ENCODE data around the gene LMNTD1. TPM values are rescaled to one million over a fixed set of nuclear protein-coding genes. Genes with fewer than 3 reads are reported as not detected.

Gene LMNTD1
- total RNA-seq, 1 experiment from 2014 or later: not detected

DNA sequence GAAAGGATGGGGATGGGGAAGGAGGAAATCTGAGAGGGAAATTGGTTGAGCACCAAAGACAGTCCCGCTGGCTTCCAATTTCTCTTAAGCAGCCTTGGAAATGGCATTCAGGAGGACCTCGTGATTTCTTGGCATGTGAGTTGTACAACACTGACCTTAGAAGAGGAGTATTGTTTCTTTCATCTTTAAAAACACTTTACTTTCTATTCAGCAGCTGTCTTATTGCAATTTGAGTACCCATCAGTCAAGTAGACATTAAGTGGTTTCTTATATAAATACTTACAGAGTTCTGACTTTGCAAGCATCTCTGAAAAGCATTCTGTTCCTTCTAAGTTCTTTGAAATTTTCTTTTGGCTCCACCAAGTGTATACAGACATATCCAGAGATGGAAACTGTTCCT is 83.2 kb downstream of the LMNTD1 start:
- Histone ChIP-seq H3K4me1 (replicated peaks; ENCODE audit: insufficient read depth) (no peaks in the 10 kb centered on the region), H3K27ac (no peak overlapping the region), H3K36me3 (ENCODE audit: low read depth) (no peaks in the 10 kb centered on the region), H3K79me2 (ENCODE audit: low read depth) (no peaks in the 10 kb centered on the region), H3K4me3 (no peak overlapping the region), H4K20me1 (ENCODE audit: insufficient read depth) (no peaks in the 10 kb centered on the region), H2AFZ (no peak overlapping the region), H3K27me3 (ENCODE audit: insufficient read depth, low read depth) (no peaks in the 10 kb centered on the region), H3K9me2 (ENCODE audit: insufficient read depth) (no peaks in the 10 kb centered on the region), H3K4me2 (no peak overlapping the region), H3K9me3 (ENCODE audit: insufficient read depth, low read depth) (no peaks in the 10 kb centered on the region; the same call in 1 of the 2 replicates), H3F3A (ENCODE audit: insufficient read depth, low read depth) (no peaks in the 10 kb centered on the region)
- POLR2A ChIA-PET (ENCODE audit: unreplicated experiment): no interaction called here
- no peak for DNase-seq
- intact Hi-C loops (cut with micrococcal nuclease; ENCODE audit: unreplicated experiment): no loop called here
- no peak for TF ChIP-seq EZH2 (IDR thresholded peaks at IDR 0.05; ENCODE audit: low read depth)
- TF ChIP-seq, protein P1, sequence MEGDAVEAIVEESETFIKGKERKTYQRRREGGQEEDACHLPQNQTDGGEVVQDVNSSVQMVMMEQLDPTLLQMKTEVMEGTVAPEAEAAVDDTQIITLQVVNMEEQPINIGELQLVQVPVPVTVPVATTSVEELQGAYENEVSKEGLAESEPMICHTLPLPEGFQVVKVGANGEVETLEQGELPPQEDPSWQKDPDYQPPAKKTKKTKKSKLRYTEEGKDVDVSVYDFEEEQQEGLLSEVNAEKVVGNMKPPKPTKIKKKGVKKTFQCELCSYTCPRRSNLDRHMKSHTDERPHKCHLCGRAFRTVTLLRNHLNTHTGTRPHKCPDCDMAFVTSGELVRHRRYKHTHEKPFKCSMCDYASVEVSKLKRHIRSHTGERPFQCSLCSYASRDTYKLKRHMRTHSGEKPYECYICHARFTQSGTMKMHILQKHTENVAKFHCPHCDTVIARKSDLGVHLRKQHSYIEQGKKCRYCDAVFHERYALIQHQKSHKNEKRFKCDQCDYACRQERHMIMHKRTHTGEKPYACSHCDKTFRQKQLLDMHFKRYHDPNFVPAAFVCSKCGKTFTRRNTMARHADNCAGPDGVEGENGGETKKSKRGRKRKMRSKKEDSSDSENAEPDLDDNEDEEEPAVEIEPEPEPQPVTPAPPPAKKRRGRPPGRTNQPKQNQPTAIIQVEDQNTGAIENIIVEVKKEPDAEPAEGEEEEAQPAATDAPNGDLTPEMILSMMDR (conservative IDR thresholded peaks at IDR 0.05): no peak
- CTCF ChIA-PET: no interaction called here
- BruUV-seq (replicated peaks): no TSS peak

DNA sequence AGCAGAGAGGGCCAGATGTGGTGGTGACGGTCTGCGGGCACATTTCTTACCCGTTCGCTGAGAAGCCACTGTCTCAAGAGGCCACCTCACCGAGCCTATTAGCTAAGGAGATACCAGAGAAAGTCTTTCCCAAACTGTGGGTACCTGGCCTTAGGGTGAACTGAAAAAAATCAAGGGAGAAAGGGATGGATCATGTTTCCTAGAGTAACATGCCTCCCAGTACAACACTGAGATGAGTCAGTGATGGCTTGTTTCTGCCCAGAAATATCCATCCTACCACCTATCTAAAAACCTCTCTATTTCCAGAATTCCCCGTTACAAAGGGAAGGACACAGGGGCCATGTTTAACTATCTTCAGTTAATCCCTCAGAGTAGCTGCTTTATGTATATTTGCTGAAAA is 83.7 kb downstream of the LMNTD1 start:
- ChIA-PET CTCF (no interaction called here), POLR2A (ENCODE audit: unreplicated experiment) (no interaction called here)
- Histone ChIP-seq H3K79me2 (ENCODE audit: low read depth) (no peaks in the 10 kb centered on the region), H3K27ac (no peak overlapping the region), H3K4me3 (no peak overlapping the region), H2AFZ (no peak overlapping the region), H3K9me3 (ENCODE audit: insufficient read depth, low read depth) (no peaks in the 10 kb centered on the region; the same call in 1 of the 2 replicates), H3K27me3 (ENCODE audit: insufficient read depth, low read depth) (no peaks in the 10 kb centered on the region), H3K9me2 (ENCODE audit: insufficient read depth) (no peaks in the 10 kb centered on the region), H3K36me3 (ENCODE audit: low read depth) (no peaks in the 10 kb centered on the region), H4K20me1 (ENCODE audit: insufficient read depth) (no peaks in the 10 kb centered on the region), H3K4me2 (no peak overlapping the region), H3F3A (ENCODE audit: insufficient read depth, low read depth) (no peaks in the 10 kb centered on the region), H3K4me1 (replicated peaks; ENCODE audit: insufficient read depth) (no peaks in the 10 kb centered on the region)
- DNase-seq: no peak
- intact Hi-C loops (cut with micrococcal nuclease; ENCODE audit: unreplicated experiment): no loop called here
- no TSS peak for BruUV-seq (replicated peaks)
- TF ChIP-seq, protein P1 (conservative IDR thresholded peaks at IDR 0.05): no peak
- TF ChIP-seq EZH2 (IDR thresholded peaks at IDR 0.05; ENCODE audit: low read depth): no peak

DNA sequence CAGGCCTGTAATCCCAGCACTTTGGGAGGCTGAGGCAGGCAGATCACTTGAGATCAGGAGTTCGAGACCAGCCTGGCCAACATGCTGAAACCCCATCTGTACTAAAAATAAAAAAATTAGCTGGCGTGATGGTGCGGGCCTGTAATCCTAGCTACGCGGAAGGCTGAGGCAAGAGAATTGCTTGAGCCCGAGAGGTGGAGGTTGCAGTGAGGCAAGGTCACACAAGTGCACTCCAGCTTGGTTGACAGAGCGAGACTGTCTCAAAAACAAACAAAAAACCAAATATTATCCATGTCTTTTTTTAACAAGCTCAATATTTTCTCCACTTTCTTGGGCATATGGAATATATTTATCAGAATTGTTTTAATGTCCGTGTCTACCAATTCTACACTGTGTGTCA is 89.6 kb downstream of the LMNTD1 start:
- Histone ChIP-seq H3K27ac (no peak overlapping the region), H3K4me2 (no peak overlapping the region), H3K4me3 (no peak overlapping the region), H3K79me2 (ENCODE audit: low read depth) (no peaks in the 10 kb centered on the region), H3K36me3 (ENCODE audit: low read depth) (no peaks in the 10 kb centered on the region), H4K20me1 (ENCODE audit: insufficient read depth) (no peaks in the 10 kb centered on the region), H3K9me3 (ENCODE audit: insufficient read depth, low read depth) (no peaks in the 10 kb centered on the region), H3K9me2 (ENCODE audit: insufficient read depth) (no peaks in the 10 kb centered on the region), H3K4me1 (replicated peaks; ENCODE audit: insufficient read depth) (peaks cover 8% of the 10 kb centered on the region), H3F3A (ENCODE audit: insufficient read depth, low read depth) (peaks cover 5% of the 10 kb centered on the region), H2AFZ (no peak overlapping the region), H3K27me3 (ENCODE audit: insufficient read depth, low read depth) (no peaks in the 10 kb centered on the region)
- POLR2A ChIA-PET (ENCODE audit: unreplicated experiment): no interaction called here
- intact Hi-C loops (cut with micrococcal nuclease; ENCODE audit: unreplicated experiment): no loop called here
- TF ChIP-seq, protein P1 (conservative IDR thresholded peaks at IDR 0.05): no peak
- TF ChIP-seq EZH2 (IDR thresholded peaks at IDR 0.05; ENCODE audit: low read depth): no peak
- CTCF ChIA-PET: no interaction called here
- no peak for DNase-seq
- BruUV-seq (replicated peaks): no TSS peak

Data from PC-9 (cell line).